Mesothelial cell of epicardium (in vitro differentiated cells): ENCODE results near the gene MAS1. TPM values are rescaled to one million over a fixed set of nuclear protein-coding genes. Genes with fewer than 3 reads are reported as not detected.

Source experiments
- DNase-seq, 2 experiments: peaks; one replicate each; pipeline ENCODE4 v3.0.0; 2021; ENCODE audit warnings: low spot score in 2 of 2; ENCODE audit not compliant: unreplicated experiment in 2 of 2
- H3K27ac Mint-ChIP-seq: 2 replicates; pipeline ENCODE4 v1.8.0; 2021; ENCODE audit warnings: mixed read lengths
- H3K27me3 Mint-ChIP-seq: 2 replicates; pipeline ENCODE4 v1.8.0; 2021; ENCODE audit warnings: low read depth, mixed read lengths
- H3K36me3 Mint-ChIP-seq: 2 replicates; pipeline ENCODE4 v1.8.0; 2021; ENCODE audit warnings: mixed read lengths
- H3K4me1 Mint-ChIP-seq: 2 replicates; pipeline ENCODE4 v1.8.0; 2021; ENCODE audit warnings: mixed read lengths
- H3K4me3 Mint-ChIP-seq: 2 replicates; pipeline ENCODE4 v1.8.0; 2021; ENCODE audit warnings: mild to moderate bottlenecking, moderate library complexity, mixed read lengths
- H3K9me3 Mint-ChIP-seq: 2 replicates; pipeline ENCODE4 v1.8.0; 2021; ENCODE audit warnings: mixed read lengths
- CTCF ChIP-seq: fragments of 200-600 bp; sonication (generic); IDR thresholded peaks from one replicate; pipeline ENCODE4 v1.5.0; 2021; ENCODE audit warnings: antibody characterized with exemption; ENCODE audit not compliant: unreplicated experiment
- total RNA-seq: library from RNA; stranded (reverse); gene quantifications from 3 replicates; pipeline ENCODE4 v1.2.1, GENCODE V29; 2021

MAS1 gene
- total RNA-seq, 1 donor from 2014 or later: not detected

- no peak overlapping the region for H3K4me3 Mint-ChIP-seq
- H3K9me3 Mint-ChIP-seq: peaks cover 10% of the 10 kb centered on the region
- peaks cover 42% of the 10 kb centered on the region for H3K27me3 Mint-ChIP-seq
- peaks cover 12% of the 10 kb centered on the region for H3K4me1 Mint-ChIP-seq
- DNase-seq: no peak
- no peaks in the 10 kb centered on the region for H3K36me3 Mint-ChIP-seq
- no peak overlapping the region for H3K27ac Mint-ChIP-seq
- no peak for TF ChIP-seq CTCF
Measured at GRCh38 chr6:159931846-159932245, 41.1 kb downstream of the MAS1 start.

GRCh38 chr6:159933077-159933476 is 42.3 kb downstream of the MAS1 start:
- H3K4me3 Mint-ChIP-seq: no peak overlapping the region
- H3K9me3 Mint-ChIP-seq: peaks cover 10% of the 10 kb centered on the region
- no peak for TF ChIP-seq CTCF
- peaks cover 42% of the 10 kb centered on the region for H3K27me3 Mint-ChIP-seq
- H3K4me1 Mint-ChIP-seq: peaks cover 12% of the 10 kb centered on the region
- H3K36me3 Mint-ChIP-seq: no peaks in the 10 kb centered on the region
- DNase-seq: no peak
- no peak overlapping the region for H3K27ac Mint-ChIP-seq

- Mint-ChIP-seq H3K36me3 (no peaks in the 10 kb centered on the region), H3K9me3 (peaks cover 15% of the 10 kb centered on the region), H3K4me1 (peaks cover 12% of the 10 kb centered on the region), H3K4me3 (no peak overlapping the region), H3K27me3 (peaks cover 42% of the 10 kb centered on the region), H3K27ac (no peak overlapping the region)
- DNase-seq: no peak
- no peak for TF ChIP-seq CTCF
Measured at GRCh38 chr6:159934181-159934580, 43.4 kb downstream of the MAS1 start.

GRCh38 chr6:159935065-159935464 is 44.3 kb downstream of the MAS1 start:
- no peak for TF ChIP-seq CTCF
- Mint-ChIP-seq H3K4me1 (peaks cover 5% of the 10 kb centered on the region), H3K27ac (no peak overlapping the region), H3K36me3 (no peaks in the 10 kb centered on the region), H3K9me3 (peaks cover 15% of the 10 kb centered on the region), H3K4me3 (no peak overlapping the region), H3K27me3 (peaks cover 42% of the 10 kb centered on the region)
- no peak for DNase-seq

GRCh38 chr6:159935633-159936032 is 44.8 kb downstream of the MAS1 start:
- H3K27ac Mint-ChIP-seq: no peak overlapping the region
- H3K4me1 Mint-ChIP-seq: no peaks in the 10 kb centered on the region
- TF ChIP-seq CTCF: no peak
- no peak for DNase-seq
- no peak overlapping the region for H3K4me3 Mint-ChIP-seq
- peaks cover 15% of the 10 kb centered on the region for H3K9me3 Mint-ChIP-seq
- no peaks in the 10 kb centered on the region for H3K36me3 Mint-ChIP-seq
- peaks cover 42% of the 10 kb centered on the region for H3K27me3 Mint-ChIP-seq

- Mint-ChIP-seq H3K4me3 (no peak overlapping the region), H3K27me3 (peaks cover 23% of the 10 kb centered on the region), H3K9me3 (peaks cover 20% of the 10 kb centered on the region), H3K36me3 (no peaks in the 10 kb centered on the region), H3K4me1 (no peaks in the 10 kb centered on the region), H3K27ac (no peak overlapping the region)
- no peak for TF ChIP-seq CTCF
- no peak for DNase-seq
Measured at GRCh38 chr6:159939591-159940016, 48.8 kb downstream of the MAS1 start.
